HG02759 (cell line): ENCODE results near the gene FURIN.
"Not testable (repeated sequence)": the region's sequence is repeated elsewhere in the genome, so short reads cannot be mapped to it uniquely, and the experiment has no call there.

Experiments
- ATAC-seq: cut with Tn5 transposase; IDR thresholded peaks from one replicate; pipeline ENCODE4 v1.9.1; 2021; ENCODE audit warnings: mild to moderate bottlenecking, moderate library complexity; ENCODE audit not compliant: unreplicated experiment

FURIN gene

DNA sequence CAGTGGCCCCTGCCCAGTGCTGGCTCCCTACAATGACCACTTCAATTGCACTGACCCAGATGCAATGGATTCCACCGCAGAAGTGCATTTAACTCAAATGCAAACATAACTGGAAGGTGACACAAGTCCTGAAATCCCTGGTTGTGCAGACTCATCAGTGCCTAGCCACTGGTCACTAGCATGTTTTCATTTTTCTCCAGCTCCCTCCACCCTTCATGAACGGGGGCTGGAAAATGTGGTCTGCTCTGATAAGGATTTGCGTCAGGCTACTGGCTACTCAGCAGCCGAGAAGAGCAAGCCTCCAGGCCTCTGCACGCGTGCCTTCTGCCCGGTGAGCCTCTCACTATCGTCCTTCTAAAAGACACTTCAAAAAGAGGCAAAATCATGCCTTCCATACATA is 27.4 kb upstream of the FURIN start:
- no peak for ATAC-seq

- ATAC-seq = peak; percentile 11
Observed at GRCh38 chr15:90844696-90845095, 23.7 kb upstream of the FURIN start.

DNA sequence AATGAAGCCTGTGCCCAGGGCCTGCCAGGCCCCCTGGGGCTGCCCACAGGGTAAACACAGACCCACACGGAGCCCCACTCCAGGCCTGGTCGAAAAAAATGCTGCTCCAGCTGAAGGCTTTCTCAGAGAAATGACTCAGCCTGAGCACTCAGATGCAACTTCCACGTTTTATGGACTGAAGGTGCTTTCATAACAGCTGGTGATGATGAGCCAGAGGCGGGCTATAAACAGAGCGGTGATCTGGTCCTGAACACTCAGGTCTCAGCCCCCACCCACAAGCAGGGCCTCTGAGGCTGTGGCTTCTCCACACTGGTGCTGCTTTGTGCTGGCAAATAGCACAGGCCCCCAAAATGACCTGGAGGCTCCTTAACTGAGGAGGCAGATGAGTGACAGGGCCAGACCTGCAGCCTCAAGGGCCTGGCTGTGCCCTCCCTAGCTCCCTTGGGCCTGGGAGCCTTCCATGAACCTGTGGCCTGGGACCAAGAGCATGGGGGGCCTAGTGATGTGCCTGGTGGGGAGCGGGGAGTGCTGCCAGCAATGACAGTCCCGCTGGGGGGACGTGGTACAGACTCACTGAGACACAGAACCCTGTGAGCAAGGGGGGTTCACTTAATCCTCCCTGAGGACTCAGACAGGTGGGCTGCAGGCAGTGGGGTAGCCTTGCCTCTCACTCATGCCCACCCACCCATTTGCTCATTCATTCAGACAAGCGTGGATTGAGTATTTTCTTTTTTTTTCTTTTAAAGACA is 23.0 kb upstream of the FURIN start:
- peak; percentile 95 for ATAC-seq

DNA sequence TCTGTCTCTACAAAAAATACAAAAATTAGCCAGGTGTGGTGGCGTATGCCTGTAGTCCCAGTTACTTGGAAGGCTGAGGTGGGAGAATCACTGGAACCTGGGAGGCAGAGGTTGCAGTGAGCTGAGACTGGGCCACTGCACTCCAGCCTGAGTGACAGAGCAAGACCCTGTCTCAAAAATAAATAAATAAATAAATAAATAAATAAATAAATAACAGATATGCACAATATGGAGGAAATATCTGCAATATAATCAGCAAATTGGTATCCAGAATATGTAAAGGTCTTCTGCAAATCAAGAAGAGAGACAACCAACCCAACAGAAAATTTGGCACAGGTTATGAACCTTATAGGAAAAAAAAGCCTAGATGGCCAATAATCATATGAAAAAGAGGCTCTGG is 19.0 kb upstream of the FURIN start:
- not testable (repeated sequence) for ATAC-seq

- no peak for ATAC-seq
Observed at GRCh38 chr15:90851114-90851513, 17.3 kb upstream of the FURIN start.

DNA sequence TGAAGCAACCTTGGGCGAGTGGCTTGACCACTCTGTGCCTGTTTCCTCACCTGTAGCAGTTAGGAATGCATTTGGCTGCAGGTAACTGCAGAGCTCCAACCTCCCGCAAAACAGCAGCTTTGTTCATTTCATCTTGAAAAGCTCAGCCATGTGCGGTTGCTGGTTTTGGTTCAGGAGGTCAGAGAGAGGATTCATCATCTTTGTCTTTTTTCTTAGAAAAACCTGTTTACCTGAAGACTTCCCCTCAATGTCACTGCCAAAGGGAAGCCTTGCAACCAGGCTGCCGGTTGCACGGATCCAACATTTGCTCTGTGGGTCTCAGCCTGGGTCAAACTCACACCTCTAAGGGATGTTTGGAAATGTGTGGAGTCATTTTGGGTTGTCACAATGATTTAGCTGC is 16.4 kb upstream of the FURIN start:
- no peak for ATAC-seq

DNA sequence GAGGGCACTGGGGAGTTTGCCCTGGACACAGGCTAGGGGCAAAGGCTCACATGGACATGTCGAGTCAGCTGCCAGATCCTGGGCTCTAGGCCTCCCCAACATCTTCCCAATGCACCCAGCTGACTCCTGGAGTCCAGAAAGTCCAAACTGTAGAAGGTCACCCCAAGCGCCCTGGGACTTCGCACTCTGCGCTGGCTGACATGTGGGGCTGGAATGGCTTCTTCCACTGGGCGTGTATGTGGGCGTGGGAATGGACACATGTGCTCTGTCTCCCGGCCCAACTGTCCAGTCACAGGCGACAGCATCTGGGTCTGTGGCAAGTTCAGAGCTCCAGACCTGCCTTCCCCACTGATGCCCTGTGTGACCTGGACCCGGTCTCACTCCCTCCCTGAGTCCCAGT is 13.2 kb upstream of the FURIN start:
- no peak for ATAC-seq

GRCh38 chr15:90857337-90857736 is 11.1 kb upstream of the FURIN start:
- ATAC-seq = no peak

- ATAC-seq = no peak
Observed at GRCh38 chr15:90857883-90858443, 10.4 kb upstream of the FURIN start.

DNA sequence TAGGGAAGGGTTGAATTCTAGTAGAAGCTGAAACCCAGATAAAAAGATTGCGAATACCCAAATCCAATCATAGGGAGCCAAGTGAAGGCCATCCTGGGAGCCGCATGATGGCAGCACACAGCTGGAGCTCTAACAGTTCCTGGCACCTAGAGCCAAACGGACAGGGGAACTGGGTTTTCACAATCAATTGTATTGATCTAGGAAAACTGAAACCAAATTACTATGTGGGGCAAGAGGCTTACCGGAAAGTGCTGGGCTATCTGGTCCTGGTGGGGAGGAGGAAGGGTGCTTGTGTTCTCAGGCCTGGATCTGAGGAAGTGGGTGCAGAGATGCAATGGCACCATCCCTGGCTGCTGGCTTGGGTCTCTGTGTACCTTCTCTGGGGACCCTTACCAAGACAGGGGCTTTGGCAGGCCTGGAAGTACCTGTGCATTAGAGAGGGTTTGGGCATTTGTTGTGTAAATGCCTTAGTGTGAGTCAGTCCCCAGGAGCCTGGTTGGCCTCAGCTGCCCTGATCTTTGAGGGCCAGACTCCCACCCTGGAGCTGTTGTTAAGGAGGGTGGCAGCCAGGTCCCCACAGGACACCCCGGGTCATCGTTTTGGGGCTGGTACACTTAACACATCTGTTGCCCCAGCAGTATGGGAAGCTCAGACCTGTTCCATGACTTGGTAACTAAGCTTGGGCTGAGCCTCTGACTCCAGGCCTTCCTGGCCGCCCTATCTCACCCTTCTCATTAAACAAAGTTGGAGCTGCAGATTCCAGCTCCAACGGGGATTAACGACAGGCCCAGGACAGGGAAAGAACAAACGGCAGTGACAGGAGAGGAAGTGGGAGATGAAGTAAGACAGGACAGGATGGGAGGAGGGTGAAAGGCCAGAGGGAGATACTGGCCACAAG is 8.9 kb upstream of the FURIN start:
- ATAC-seq = no peak

GRCh38 chr15:90860450-90860849 is 7.9 kb upstream of the FURIN start:
- no peak for ATAC-seq

- ATAC-seq = no peak
Observed at GRCh38 chr15:90860942-90861675, 7.3 kb upstream of the FURIN start.

GRCh38 chr15:90862487-90862886 is 5.9 kb upstream of the FURIN start:
- ATAC-seq = no peak

GRCh38 chr15:90862964-90863778 is 5.2 kb upstream of the FURIN start:
- no peak for ATAC-seq

DNA sequence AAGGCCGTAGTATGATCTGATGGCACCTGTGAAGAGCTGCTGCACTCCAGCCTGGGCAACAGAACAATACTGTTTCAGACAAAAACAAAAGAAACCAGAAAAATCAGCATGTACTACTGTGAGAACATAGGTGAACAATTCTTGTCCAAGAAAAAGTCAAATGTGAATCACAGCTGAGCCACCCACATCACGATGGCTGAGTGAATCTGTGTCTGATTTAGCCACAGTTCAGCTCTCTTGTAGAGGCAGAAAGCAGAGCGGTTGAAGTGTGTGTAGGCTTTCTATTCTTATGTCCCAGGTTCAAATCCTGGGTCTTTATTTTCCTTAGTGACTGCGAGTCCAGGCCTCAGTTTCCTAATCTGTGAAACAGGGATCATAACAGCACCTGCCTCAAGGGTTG is 4.4 kb upstream of the FURIN start:
- no peak for ATAC-seq

GRCh38 chr15:90864507-90864906 is 3.9 kb upstream of the FURIN start:
- ATAC-seq = no peak

DNA sequence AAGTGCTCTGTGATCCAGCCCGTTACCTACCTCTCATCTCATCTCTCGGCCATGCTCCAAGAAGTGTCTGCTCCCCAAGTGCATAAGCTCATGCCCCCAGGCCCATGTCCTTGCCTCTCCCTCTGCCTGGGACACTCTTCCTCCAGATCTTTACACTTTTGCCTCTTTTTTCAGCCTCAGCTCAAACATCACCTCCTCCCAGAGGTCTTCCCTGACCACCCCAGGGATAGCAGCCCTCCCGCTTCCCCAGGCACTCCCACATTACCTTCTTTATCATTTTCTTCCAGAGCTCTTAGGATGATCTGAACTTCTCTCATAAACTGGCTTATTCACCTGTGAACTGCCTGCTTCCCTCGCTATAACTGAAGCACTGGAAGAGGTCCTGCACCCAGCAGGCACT is 2.7 kb upstream of the FURIN start:
- ATAC-seq = no peak

- no peak for ATAC-seq
Observed at GRCh38 chr15:90866161-90866715, 2.1 kb upstream of the FURIN start.

GRCh38 chr15:90866800-90867199 is 1.6 kb upstream of the FURIN start:
- no peak for ATAC-seq

GRCh38 chr15:90869140-90869541 is 753 bp downstream of the FURIN start:
- no peak for ATAC-seq
